Liver (tissue), 9 donors: ENCODE data around the gene COX19. TPM values are rescaled to one million over a fixed set of nuclear protein-coding genes. Genes with fewer than 3 reads are reported as not detected.

Source experiments
- DNase-seq: peaks from one replicate; pipeline ENCODE4 v3.0.0-alpha.2; 2017; ENCODE audit warnings: low spot score
- H3K27ac ChIP-seq, 2 donors: one replicate each; pipeline ENCODE4 v1.7.0; 2013; ENCODE audit warnings: inconsistent platforms in 2 of 2, low read length in 2 of 2, control low read depth in 1 of 2, low read depth in 1 of 2, mild to moderate bottlenecking in 1 of 2
- H3K27me3 ChIP-seq, 4 donors: one replicate each; pipeline versions ENCODE4 v1.6.1 to v1.7.0; 2013; ENCODE audit warnings: low read length in 3 of 4, inconsistent platforms in 1 of 4, mild to moderate bottlenecking in 1 of 4, moderate library complexity in 1 of 4; ENCODE audit not compliant: control insufficient read depth in 4 of 4, insufficient read depth in 4 of 4
- H3K36me3 ChIP-seq, 4 donors: one replicate each; pipeline versions ENCODE4 v1.6.1 to v1.7.0; 2013; ENCODE audit warnings: low read length in 3 of 4, mild to moderate bottlenecking in 3 of 4, low read depth in 1 of 4, moderate library complexity in 1 of 4; ENCODE audit not compliant: control insufficient read depth in 4 of 4, insufficient read depth in 3 of 4
- H3K4me1 ChIP-seq, 4 donors: one replicate each; pipeline versions ENCODE4 v1.6.1 to v1.7.0; 2013; ENCODE audit warnings: low read length in 3 of 4, mild to moderate bottlenecking in 3 of 4, moderate library complexity in 1 of 4; ENCODE audit not compliant: control insufficient read depth in 4 of 4, insufficient read depth in 4 of 4
- H3K4me3 ChIP-seq, 3 donors: one replicate each; pipeline versions ENCODE4 v1.6.1 to v1.7.0; 2013; ENCODE audit warnings: low read length in 3 of 3, control low read depth in 1 of 3, low read depth in 1 of 3, mild to moderate bottlenecking in 1 of 3
- H3K9ac ChIP-seq, 2 donors: one replicate each; pipeline ENCODE4 v1.7.0; 2013; ENCODE audit warnings: low read length in 2 of 2, mild to moderate bottlenecking in 2 of 2, moderate library complexity in 2 of 2, control low read depth in 1 of 2, low read depth in 1 of 2
- H3K9me3 ChIP-seq, 4 donors: one replicate each; pipeline versions ENCODE4 v1.6.1 to v1.7.0; 2013; ENCODE audit warnings: low read length in 3 of 4; ENCODE audit not compliant: control insufficient read depth in 4 of 4
- ATF3 ChIP-seq: IDR thresholded peaks from 2 replicates; pipeline ENCODE4 v1.6.1; 2016; ENCODE audit warnings: antibody characterized with exemption
- CTCF ChIP-seq: fragments of 150-350 bp; IDR thresholded peaks from 2 replicates; pipeline ENCODE4 v1.5.1; 2017; ENCODE audit warnings: improper control_type of control experiment, low read depth, low read length; ENCODE audit not compliant: missing input control
- EGR1 ChIP-seq, 2 donors: IDR thresholded peaks; 2 replicates each; pipeline ENCODE4 v1.6.1; 2016 to 2018; ENCODE audit warnings: antibody characterized with exemption in 2 of 2, low read depth in 2 of 2
- FOXA1 ChIP-seq: IDR thresholded peaks from 2 replicates; pipeline ENCODE4 v1.6.1; 2016; ENCODE audit warnings: antibody characterized with exemption
- FOXA2 ChIP-seq: IDR thresholded peaks from 2 replicates; pipeline ENCODE4 v1.6.1; 2016; ENCODE audit warnings: antibody characterized with exemption
- GABPA ChIP-seq, 2 donors: IDR thresholded peaks in 1 of 2; conservative IDR thresholded peaks in 1 of 2; 2 replicates each; pipeline ENCODE4 v1.6.1; 2016; ENCODE audit warnings: antibody characterized with exemption in 2 of 2, mild to moderate bottlenecking in 1 of 2, moderate library complexity in 1 of 2
- HNF4A ChIP-seq, 2 donors: conservative IDR thresholded peaks; 2 replicates each; pipeline ENCODE4 v1.6.1; 2016; ENCODE audit warnings: antibody characterized with exemption in 2 of 2, mild to moderate bottlenecking in 2 of 2
- HNF4G ChIP-seq: IDR thresholded peaks from 2 replicates; pipeline ENCODE4 v1.6.1; 2016; ENCODE audit warnings: antibody characterized with exemption
- JUND ChIP-seq, 2 donors: IDR thresholded peaks; 2 replicates each; pipeline ENCODE4 v1.6.1; 2016; ENCODE audit warnings: antibody characterized with exemption in 2 of 2
- MAX ChIP-seq: IDR thresholded peaks from 2 replicates; pipeline ENCODE4 v1.6.1; 2016; ENCODE audit warnings: antibody characterized with exemption
- NR2F2 ChIP-seq: IDR thresholded peaks from 2 replicates; pipeline ENCODE4 v1.6.1; 2016; ENCODE audit warnings: antibody characterized with exemption
- RAD21 ChIP-seq, 2 donors: IDR thresholded peaks; 2 replicates each; pipeline ENCODE4 v1.6.1; 2016; ENCODE audit warnings: antibody characterized with exemption in 2 of 2, mild to moderate bottlenecking in 2 of 2
- REST ChIP-seq: IDR thresholded peaks from 2 replicates; pipeline ENCODE4 v1.6.1; 2016; ENCODE audit warnings: antibody characterized with exemption, mild to moderate bottlenecking
- RXRA ChIP-seq, 2 donors: IDR thresholded peaks; 2 replicates each; pipeline ENCODE4 v1.6.1; 2017 to 2018; ENCODE audit warnings: antibody characterized with exemption in 2 of 2, mild to moderate bottlenecking in 1 of 2
- TAF1 ChIP-seq: conservative IDR thresholded peaks from 2 replicates; pipeline ENCODE4 v1.6.1; 2016; ENCODE audit warnings: antibody characterized with exemption, mild to moderate bottlenecking
- YY1 ChIP-seq: IDR thresholded peaks from 2 replicates; pipeline ENCODE4 v1.6.1; 2016; ENCODE audit warnings: antibody characterized with exemption, mild to moderate bottlenecking
- ZBTB33 ChIP-seq: IDR thresholded peaks from 2 replicates; pipeline ENCODE4 v1.6.1; 2016; ENCODE audit warnings: antibody characterized with exemption
- WGBS: extraction: QIAGEN DNeasy Blood & Tissue Kit; methylation state at CpG from one replicate; pipeline ENCODE4 v1.1.7; 2013; 5-methylcytosine and 5-hydroxymethylcytosine counted together
- polyA plus RNA-seq, 2 donors: library from polyadenylated mRNA; stranded (reverse) in 1 of 2; unstranded in 1 of 2; fragments of 200-250 nt in 1 of 2; fragments of >200 nt in 1 of 2; fragmentation: Nextera tagmentation in 1 of 2; extraction: Ambion mirVana in 1 of 2; gene quantifications; one replicate each; pipeline versions ENCODE4 v1.2.1 to v1.2.3, GENCODE V29; 2013 to 2015
- total RNA-seq, 2 donors: library from RNA; depleted of rRNA; stranded (reverse); fragments of >200 nt; gene quantifications; one replicate each; pipeline ENCODE4 v1.2.3, GENCODE V29; 2014
- donor health status: healthy.
- donor health status: healthy.
- donor health status: healthy.
- donor health status: healthy.
- donor health status: healthy.

Gene COX19
- total and polyA plus RNA-seq, 4 donors, result 2.2 to 9.8 (median 4.8) TPM

- H3K9ac ChIP-seq, result no peak overlapping the region
- H3K4me3 ChIP-seq, result no peak overlapping the region
- H3K9me3 ChIP-seq, result no peaks in the 10 kb centered on the region
- no peak for DNase-seq
- no peaks in the 10 kb centered on the region for H3K36me3 ChIP-seq
- no peaks in the 10 kb centered on the region for H3K27me3 ChIP-seq
- TF ChIP-seq CTCF, result no peak
- no peak for TF ChIP-seq ZBTB33
- no peak for TF ChIP-seq RXRA (IDR thresholded peaks at IDR 0.05)
- TF ChIP-seq ATF3, result no peak
- TF ChIP-seq GABPA (IDR thresholded peaks at IDR 0.05 in 1 of 2, conservative IDR thresholded peaks at IDR 0.05 in 1 of 2), result no peak
- TF ChIP-seq REST, result no peak
- no peak for TF ChIP-seq JUND (IDR thresholded peaks at IDR 0.05)
- TF ChIP-seq HNF4G, result no peak
- TF ChIP-seq FOXA2, result no peak
- TF ChIP-seq FOXA1, result no peak
- TF ChIP-seq YY1, result no peak
- no peak for TF ChIP-seq RAD21 (IDR thresholded peaks at IDR 0.05)
- TF ChIP-seq MAX, result no peak
- no peak for TF ChIP-seq HNF4A (conservative IDR thresholded peaks at IDR 0.05)
- no peak for TF ChIP-seq EGR1 (IDR thresholded peaks at IDR 0.05; ENCODE audit: low read depth in 2 of 2)
- no peak for TF ChIP-seq TAF1
- TF ChIP-seq NR2F2, result no peak
- no peaks in the 10 kb centered on the region for H3K4me1 ChIP-seq
- no peak overlapping the region for H3K27ac ChIP-seq
- 52% methylated on average over 2 of the region's 2 CpGs for WGBS
Observed at GRCh38 chr7:940599-941408, 34.5 kb downstream of the COX19 start.
